HG03342 (cell line): Measurements from ENCODE around the gene USP5.

ENCODE experiments used
- ATAC-seq: cut with Tn5 transposase; IDR thresholded peaks from one replicate; pipeline ENCODE4 v1.9.1; 2021; ENCODE audit warnings: mild to moderate bottlenecking, moderate library complexity; ENCODE audit not compliant: unreplicated experiment

USP5 gene

DNA sequence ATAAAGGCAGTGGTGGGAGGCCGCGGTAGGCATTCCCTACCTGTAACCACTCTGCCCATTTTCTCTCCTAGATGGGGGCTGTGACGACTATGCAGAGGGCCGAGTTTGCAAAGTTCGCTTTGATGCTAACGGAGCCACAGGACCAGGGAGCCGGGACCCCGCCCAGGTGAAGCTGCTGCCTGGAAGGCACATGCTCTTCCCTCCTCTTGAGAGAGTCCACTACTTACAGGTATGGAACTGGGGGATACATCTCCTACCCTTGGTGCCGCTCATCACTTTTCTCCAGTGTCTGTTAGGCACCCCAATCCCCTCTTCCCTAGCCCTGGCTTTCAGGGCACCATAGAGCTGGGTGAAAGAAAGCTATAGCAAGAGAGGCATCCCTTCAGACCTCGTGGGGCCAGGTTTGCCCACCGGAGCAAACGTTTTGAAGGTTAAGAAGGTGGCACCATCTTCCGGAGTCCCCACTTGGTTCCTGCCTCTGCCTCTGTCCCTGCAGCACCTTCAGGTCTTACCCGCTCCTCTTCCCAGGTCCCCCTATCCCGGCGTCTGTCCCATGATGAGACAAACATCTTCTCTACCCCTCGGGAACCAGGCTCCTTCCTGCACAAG, 25.7 kb upstream of the USP5 start:
- ATAC-seq: no peak

DNA sequence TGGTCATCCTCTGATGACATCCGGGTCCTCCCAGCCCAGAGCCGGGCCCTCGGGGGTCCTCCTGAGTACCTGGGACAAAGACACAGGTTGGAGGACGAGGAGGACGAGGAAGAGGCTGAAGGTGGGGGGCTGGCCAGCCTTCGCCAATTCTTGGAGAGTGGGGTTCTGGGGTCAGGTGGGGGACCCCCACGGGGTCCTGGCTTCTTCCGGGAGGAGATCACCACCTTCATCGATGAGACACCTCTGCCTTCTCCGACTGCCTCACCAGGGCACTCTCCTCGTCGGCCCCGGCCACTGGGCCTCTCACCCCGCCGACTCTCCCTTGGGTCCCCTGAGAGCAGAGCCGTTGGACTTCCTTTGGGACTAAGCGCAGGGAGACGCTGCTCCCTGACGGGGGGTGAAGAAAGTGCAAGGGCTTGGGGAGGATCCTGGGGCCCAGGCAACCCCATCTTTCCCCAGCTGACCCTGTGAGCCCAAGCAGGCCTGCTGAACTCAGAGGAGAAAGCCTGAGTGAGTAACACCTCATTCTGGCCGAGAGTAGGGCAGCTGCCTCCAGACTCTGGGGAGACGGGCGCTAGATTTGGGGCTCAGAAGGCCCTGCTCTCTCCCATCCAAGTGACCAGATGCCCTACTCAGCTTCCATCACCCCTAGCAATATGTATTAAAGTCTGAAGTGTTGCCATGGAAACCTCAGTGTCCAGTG, 25.1 kb upstream of the USP5 start:
- ATAC-seq: no peak

DNA sequence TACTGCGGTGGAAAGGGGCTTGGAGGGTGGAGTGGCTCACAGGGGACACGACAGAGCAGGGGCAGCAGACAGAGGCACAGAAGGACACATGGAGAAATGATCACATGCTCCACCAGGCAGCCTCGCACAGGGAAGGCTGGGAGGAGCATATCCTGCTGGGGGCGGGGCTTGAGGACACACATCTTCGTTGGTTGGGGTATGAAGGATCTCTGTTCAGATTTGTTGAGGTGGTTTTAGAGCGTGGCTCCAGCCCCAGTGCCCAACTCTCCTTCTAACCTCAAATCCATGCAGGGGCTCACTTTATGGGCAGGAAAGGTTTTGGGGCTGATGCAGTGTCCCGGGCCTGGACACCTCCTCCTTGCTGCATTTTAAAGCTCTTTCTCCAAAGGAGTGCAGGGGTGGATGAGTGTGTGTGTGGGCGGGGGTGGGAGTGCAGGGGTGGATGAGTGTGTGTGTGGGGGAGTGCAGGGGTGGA, 24.5 kb upstream of the USP5 start:
- ATAC-seq: no peak

DNA sequence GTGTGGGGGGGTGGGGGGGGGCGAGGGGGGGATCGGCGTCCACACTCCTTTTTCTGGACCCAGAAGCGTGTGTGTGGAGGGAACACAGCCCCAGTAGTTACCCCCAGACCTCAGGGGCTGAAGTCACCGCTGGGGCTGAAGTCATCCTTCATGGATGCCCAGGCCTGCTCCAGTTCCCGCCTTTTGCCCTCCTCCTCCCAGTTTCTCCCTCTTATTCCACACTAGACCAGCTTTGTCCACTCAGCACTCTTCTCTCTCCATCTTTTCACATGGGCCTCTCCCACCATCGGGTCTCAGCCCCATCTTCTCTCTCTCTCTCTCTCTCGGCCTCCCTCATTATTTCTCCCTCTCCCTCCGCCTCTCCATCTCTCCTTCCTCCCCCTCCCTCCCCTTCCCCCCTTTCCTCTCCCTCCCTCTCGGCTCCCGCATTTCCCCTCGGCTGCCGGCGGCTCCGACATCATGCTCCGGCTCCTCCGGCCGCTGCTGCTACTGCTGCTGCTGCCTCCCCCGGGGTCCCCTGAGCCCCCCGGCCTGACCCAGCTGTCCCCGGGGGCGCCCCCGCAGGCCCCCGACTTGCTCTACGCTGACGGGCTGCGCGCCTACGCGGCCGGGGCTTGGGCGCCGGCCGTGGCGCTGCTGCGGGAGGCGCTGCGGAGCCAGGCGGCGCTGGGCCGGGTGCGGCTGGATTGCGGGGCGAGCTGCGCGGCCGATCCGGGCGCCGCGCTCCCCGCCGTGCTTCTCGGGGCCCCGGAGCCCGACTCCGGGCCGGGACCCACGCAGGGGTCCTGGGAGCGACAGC, 23.8 kb upstream of the USP5 start, which contains the start of gene P3H3:
Gene P3H3 (plus strand): TSS at position 426 of the 799 bp plus-strand sequence. CDS start 34 bp downstream, at position 460.
- no peak for ATAC-seq

DNA sequence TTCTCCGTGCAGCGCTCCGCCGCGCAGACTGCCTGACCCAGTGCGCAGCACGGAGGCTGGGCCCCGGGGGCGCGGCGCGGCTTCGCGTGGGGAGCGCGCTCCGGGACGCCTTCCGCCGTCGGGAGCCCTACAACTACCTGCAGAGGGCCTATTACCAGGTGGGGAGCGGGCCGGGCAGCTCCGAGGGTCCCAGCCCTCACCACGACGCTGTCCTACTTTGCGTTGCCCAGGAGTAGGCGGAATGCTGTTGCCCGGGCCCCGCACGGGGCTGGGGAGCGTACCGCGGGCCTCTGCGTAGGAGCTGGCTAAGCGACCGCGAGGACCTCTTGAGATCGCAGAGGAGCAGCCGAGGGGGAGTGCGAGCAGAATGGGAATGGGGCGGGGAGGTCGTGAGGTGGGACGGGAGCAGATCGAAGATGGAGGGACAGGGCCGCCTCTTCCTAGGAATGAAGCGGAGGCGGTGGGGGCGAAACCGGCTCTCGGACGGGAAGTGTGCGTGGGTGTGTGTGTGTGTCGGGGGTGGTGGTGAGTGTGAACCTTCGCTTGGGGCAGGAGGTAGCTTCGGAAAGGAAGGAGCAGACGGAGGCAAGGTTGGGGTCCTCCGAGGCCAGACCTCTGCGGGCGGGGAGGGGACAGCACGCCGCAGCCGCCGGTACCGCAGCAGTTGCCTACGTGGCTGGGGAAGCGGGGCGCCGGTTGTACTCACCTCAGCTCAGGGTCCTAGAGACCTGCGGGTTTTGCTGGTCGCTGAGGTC, 23.0 kb upstream of the USP5 start:
- no peak for ATAC-seq

DNA sequence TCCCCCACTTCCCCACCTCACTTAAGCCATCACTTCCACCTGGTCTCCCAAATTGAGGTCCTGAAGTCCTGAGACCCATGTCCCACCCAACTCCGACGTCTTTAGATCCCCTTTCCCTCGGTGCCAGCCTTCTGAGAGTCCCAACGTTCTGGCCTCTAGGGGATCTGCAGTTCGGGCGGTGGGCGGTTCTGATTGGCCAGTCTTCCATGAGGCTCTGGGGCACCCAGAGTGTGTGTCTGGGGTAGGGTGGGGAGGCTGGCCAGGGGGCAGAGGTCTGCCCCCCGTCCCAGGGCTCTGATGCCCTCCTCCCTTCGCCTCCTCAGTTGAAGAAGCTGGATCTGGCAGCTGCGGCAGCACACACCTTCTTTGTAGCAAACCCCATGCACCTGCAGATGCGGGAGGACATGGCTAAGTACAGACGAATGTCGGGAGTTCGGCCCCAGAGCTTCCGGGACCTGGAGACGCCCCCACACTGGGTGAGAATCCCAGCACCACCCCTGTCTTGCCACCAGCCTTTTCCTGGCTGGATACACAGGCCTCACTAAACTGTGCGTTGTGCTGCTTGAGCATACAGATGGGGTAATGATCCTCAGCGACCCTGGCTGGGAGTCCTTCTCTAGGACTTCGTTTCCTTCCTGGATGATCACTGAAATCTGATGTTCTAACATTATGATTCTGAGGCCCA, 22.3 kb upstream of the USP5 start:
- no peak for ATAC-seq

DNA sequence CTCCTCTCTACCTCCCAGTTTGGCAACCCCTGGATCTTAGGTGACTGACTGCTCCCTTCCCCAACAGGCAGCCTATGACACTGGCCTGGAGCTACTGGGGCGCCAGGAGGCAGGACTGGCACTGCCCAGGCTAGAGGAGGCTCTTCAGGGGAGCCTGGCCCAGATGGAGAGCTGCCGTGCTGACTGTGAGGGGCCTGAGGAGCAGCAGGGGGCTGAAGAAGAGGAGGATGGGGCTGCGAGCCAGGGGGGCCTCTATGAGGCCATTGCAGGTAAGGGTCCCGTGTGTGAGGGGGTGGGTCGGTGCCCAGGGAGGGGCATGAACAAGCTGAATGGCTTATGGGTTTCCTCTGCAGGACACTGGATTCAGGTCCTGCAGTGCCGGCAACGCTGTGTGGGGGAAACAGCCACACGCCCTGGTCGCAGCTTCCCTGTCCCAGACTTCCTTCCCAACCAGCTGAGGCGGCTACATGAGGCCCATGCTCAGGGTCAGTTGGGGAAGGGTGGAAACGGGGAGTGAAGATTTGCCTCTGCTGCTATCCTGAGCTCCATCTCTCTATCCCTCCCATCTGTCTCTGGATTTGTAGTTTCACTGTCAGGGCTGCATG, 21.6 kb upstream of the USP5 start:
- ATAC-seq: no peak

DNA sequence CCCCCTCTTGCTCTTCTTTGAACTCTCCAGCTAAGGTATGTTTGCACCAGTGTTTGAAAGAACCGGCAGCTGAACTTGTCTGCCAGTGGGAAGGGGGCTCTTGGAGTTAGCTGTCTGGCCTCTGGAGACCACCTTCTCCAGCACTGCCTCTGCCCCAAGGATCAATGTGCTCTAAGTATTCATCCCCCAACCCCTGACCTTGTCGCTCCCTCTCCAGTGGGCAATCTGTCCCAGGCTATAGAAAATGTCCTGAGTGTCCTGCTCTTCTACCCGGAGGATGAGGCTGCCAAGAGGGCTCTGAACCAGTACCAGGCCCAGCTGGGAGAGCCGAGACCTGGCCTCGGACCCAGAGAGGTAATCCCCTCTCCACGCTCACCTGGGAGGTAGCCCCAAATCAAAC, 21.0 kb upstream of the USP5 start:
- no peak for ATAC-seq

DNA sequence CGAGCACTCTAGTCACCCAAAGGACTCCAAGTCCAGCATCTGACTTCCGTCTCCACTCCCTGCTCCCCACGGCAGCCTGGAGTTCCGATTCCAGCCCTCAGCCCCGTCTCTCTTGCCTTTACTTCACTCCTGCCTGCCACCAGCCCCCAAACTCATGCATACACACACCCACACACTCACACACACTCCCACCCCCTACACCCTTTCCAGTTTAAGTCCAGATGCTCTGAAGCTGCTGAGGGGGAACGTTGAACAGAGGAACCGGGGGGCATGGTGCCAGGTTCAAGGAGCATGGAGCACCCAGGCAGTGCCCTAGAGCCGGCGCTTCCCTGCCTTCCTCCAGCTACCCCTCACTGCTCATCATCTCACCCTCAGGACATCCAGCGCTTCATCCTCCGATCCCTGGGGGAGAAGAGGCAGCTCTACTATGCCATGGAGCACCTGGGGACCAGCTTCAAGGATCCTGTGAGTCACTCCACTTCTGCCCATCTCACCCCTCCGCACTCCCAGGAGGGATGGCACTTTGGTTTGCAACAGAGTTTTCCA, 20.4 kb upstream of the USP5 start:
- no peak for ATAC-seq

DNA sequence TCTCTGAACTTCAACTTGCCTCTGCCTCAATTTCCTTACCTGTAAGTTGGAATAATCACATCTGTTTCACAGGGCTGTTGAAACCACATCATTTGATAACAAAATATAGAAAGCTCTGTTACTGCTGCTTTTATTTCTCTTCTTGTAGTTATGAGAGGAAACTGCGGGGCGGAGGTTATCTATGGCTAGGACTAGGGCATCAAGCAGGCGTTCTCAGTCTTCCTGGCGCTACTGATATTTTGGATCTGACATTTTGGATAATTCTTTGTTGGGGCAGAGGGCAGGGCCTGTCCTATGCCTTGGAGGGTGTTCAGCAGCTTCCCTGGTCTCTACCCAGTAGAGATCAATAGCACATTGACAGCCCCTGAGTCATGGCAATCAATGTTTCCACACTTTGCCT, 19.8 kb upstream of the USP5 start:
- no peak for ATAC-seq

DNA sequence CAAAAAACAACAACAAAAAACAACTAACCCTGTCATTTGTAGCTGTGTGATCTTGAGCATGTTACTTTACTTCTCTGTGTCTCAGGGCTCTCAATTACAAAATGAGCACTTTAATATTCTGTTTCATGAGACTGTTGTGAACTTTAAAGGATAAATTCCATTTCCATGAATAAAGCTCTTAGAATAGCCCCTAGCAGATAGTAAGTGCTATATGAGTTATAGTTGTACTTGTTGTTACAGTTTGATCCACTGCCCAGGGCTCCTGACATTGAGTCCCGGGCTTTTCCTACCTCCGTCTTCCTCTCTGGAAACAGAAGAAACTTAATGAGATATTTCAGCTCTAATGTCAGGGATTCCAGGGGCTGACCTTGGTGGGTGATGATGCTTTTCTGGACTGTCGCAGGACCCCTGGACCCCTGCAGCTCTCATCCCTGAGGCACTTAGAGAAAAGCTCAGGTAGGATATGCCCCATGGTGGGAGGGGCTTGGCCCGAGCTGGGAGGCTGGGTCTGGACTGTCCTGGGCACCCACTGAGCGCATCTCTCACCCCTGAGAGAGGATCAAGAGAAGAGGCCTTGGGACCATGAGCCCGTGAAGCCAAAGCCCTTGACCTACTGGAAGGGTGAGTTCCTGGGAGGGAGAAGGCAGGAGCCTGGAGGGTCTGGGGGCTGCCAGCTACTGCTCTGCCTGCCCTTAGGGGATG, 18.6 kb upstream of the USP5 start:
- no peak for ATAC-seq

DNA sequence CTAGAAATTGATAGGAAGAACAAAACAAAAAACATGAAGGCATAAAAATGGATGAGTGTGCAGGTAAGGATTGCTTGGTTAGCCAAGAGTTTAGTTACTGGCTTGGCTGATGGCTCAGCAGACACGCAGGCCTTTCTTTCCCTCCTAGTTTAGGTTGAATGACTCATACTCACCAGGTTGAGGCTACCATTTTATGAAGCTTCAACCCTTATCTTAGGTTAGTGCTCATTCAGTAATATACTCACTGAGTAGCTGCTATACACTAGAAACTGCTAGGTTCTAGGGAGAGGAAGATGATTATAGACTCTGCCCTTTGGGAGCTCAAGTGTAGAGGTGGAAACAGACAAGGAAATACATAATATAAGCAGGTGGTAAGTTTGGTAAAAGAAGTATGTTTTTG, 17.7 kb upstream of the USP5 start:
- ATAC-seq: no peak

DNA sequence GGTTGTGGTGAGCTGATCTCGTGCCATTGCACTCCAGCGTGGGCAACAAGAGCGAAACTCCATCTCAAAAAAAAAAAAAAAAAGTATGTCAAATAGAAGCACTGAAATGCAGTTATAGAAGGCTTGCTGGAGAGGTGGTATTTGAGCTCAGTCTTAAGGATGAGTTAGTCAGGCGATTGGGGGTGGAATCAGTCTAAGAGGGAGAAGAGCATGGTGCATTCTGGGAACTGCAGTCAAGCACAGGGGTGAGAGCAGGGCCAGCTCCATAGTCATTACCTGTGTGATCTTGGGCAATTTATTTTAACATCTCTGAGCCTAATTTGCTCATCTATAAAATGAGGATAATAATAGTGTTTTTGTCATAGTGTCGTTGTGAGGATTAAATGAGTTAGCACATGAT, 17.1 kb upstream of the USP5 start:
- no peak for ATAC-seq

DNA sequence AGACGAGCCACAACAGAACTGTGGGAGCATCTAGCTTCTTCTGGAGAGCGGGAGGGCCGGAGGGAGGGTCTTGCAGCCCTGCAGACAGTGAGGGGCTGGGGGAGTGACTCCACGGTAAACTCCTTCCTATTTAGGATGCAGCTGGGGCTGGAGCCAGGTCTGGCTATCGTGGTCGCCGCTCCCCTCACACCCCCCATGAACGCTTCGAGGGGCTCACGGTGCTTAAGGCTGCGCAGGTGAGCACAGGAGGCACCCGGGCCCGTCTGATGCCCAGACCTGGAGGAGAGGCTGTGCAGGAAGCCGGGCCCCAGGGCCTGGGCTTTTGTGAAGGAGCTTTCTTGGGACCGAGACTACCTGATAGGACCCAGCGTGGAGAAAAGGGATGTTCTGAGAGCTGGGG, 15.1 kb upstream of the USP5 start:
- ATAC-seq: no peak

DNA sequence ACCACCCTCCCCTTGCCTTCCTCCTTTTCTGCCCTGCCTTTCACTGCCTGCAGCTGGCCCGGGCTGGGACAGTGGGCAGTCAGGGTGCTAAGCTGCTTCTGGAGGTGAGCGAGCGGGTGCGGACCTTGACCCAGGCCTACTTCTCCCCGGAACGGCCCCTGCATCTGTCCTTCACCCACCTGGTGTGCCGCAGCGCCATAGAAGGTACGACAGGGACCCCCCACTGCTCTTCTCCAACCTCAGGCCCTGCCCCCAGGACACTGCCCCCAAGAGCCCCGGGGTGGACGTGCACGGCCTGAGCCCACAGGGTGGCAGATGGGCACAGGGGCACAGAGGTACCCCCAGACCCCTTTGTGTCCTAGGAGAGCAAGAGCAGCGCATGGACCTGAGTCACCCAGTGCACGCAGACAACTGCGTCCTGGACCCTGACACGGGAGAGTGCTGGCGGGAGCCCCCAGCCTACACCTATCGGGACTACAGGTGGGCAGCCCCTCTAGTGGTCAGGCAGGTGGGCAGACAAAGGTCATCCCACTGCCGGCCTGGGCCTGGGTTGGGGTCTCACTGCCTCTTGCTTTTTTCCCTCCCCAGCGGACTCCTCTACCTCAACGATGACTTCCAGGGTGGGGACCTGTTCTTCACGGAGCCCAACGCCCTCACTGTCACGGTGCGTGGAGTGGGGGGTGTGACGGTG, 14.4 kb upstream of the USP5 start:
- ATAC-seq: no peak

DNA sequence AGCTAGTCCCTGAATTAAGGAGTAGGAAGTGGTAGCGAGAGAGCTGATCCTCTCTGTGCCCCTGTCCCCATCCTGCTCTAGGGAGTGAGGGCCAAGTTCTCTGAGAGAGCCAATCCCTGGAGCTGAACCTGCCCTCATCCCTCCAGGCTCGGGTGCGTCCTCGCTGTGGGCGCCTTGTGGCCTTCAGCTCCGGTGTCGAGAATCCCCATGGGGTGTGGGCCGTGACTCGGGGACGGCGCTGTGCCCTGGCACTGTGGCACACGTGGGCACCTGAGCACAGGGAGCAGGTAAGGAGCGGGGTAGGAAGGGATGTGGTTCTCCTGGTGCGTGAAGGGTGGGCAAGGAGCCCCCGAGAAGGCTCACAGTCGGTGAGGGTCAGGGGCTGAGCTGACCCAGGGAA, 13.1 kb upstream of the USP5 start:
- no peak for ATAC-seq

DNA sequence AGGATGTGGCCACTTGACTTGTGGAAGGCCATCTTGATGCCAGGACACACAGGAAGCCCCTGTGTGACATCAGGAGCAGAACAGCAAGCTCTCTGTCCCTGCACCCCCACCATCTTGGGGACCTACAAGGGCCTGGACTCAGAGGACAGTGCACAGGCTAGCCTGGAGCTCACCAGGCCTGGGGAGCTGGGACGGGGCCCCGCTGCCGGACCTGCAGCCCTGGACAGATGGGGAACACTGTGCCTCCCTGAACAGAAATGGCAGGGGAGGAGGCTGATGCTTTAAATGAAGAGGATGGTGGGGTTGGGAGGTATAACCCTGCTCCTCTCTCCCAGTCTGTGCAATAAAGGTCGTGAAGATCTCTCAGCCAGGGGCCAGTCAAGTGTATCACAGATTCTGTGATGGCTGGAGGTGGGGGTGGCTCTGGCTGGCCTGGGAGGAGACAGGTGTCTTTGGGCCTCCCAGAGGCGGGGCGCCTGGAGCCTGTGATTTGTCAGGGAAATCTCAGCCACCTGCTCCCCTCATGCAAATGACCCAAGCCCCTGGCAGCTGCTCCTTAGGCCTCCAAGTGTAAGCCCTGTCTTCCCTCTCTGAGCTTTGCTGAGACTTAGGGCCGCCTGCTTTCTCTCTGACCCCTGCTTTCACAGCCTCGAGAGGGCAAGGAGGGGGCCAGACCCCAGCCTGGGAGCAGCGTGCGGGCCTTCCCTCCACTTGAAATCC, 12.3 kb upstream of the USP5 start:
- ATAC-seq: peak; percentile 85

DNA sequence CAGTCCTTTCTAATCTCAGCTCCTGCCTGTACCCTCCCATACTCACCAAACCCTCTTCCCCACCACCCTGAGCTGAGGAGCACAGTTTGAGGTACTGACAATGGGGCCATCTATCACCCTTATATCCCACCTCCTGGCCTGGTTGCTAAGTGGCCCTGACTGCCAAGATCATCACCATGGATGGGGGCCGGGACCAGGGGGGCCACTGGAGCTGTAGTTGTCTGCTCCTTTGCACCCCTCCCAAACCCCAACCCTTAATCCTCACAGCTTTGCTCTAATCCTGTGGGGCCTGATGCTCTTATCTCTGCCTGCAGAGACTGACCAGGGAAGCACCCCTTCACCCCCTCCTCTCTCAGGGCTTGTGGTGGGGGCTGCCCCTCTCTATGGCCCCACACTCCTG, 11.6 kb upstream of the USP5 start:
- no peak for ATAC-seq
